Heart right ventricle (tissue), 16 donors: ENCODE measurements around the gene FGF2. TPM values are rescaled to one million over a fixed set of nuclear protein-coding genes. Genes with fewer than 3 reads are reported as not detected.
A peak's percentile ranks its signal among the peaks of the same experiment; 100 is the strongest.

Experiments used
- ATAC-seq, 8 donors: fragments of 200-7000 bp; cut with Tn5 transposase; one replicate each; pipeline ENCODE4 v1.9.1; 2020; ENCODE audit warnings: mild to moderate bottlenecking in 8 of 8, moderate library complexity in 8 of 8, moderate number of reproducible peaks in 1 of 8
- DNase-seq, 2 donors: peaks; one replicate each; pipeline ENCODE4 v3.0.0-alpha.2; 2020
- H3K27ac ChIP-seq, 10 donors: fragments of 200-600 bp; sonication (generic) in 2 of 10; one replicate each; pipeline versions ENCODE4 v1.5.0 to v1.8.0; 2020 to 2022; ENCODE audit warnings: mild to moderate bottlenecking in 3 of 10
- H3K27me3 ChIP-seq, 7 donors: fragments of 200-600 bp; one replicate each; pipeline ENCODE4 v1.8.0; 2021 to 2022; ENCODE audit warnings: mild to moderate bottlenecking in 2 of 7
- H3K36me3 ChIP-seq, 9 donors: fragments of 200-600 bp; sonication (generic) in 1 of 9; one replicate each; pipeline versions ENCODE4 v1.5.0 to v1.8.0; 2020 to 2022; ENCODE audit warnings: mild to moderate bottlenecking in 2 of 9
- H3K4me1 ChIP-seq, 9 donors: fragments of 200-600 bp; sonication (generic) in 1 of 9; one replicate each; pipeline versions ENCODE4 v1.5.0 to v1.8.0; 2020 to 2022; ENCODE audit warnings: mild to moderate bottlenecking in 4 of 9
- H3K4me3 ChIP-seq, 10 donors: fragments of 200-600 bp; sonication (generic) in 2 of 10; one replicate each; pipeline versions ENCODE4 v1.5.0 to v1.8.0; 2020 to 2022; ENCODE audit warnings: mild to moderate bottlenecking in 7 of 10, moderate library complexity in 2 of 10
- H3K9me3 ChIP-seq, 11 donors: fragments of 200-600 bp in 10 of 11; sonication (generic) in 2 of 11; one replicate each; pipeline versions ENCODE4 v1.5.0 to v1.8.0; 2013 to 2022; ENCODE audit warnings: mild to moderate bottlenecking in 2 of 11, control low read depth in 1 of 11, moderate library complexity in 1 of 11
- WGBS, 2 donors: extraction: QIAGEN DNeasy Blood & Tissue Kit; methylation state at CpG; one replicate each; pipeline ENCODE4 v1.1.7; 2013; ENCODE audit warnings: inconsistent platforms in 1 of 2; 5-methylcytosine and 5-hydroxymethylcytosine counted together
- intact Hi-C, 10 donors: fragments of 100-400 bp; cut with DNase I; formaldehyde crosslinking; loops; one replicate each; pipeline versions ENCODE4 v1.11.1 to v1.14.2; 2022
- long read RNA-seq, 3 donors: library from polyadenylated mRNA; unstranded; transcript quantifications; one replicate each; pipeline ENCODE4 v2.0.0, GENCODE V29; 2020 to 2021
- polyA plus RNA-seq, 2 donors: library from polyadenylated mRNA; stranded (reverse); fragments of 200-250 nt; gene quantifications; one replicate each; pipeline ENCODE4 v1.2.3, GENCODE V29; 2013
- total RNA-seq, 10 donors: library from RNA; stranded (reverse); fragmentation: NEBNext Ultra II Directional in 3 of 10; extraction: Animal tissue kit (Norgen Biotek cat#: 25700) in 3 of 10; gene quantifications; one replicate each; pipeline versions ENCODE4 v1.2.1 to v1.2.4, GENCODE V29; 2021 to 2023
- TF ChIP-seq, protein P1 (sequence below), 9 donors: fragments of 200-600 bp; sonication (generic) in 2 of 9; IDR thresholded peaks; one replicate each; pipeline versions ENCODE4 v1.5.0 to v1.8.0; 2021 to 2022; ENCODE audit warnings: antibody characterized with exemption in 9 of 9, mild to moderate bottlenecking in 5 of 9, moderate library complexity in 1 of 9
- donor health status: Arrhythmogenic right ventricular cardiomyopathy.
- donor health status: ischemic (EF 13 %, LVEDD 7.1; RV severe dilation, severe dysfunction).
- donor health status: healthy with polysubstance abuse.
- donor health status: DM: no; HTN: yes; CAD: no.
- donor health status: DM: no; HTN: no; CAD: no.
- donor health status: ischemic (EF 25% LVEDD 6.9; RV normal size, moderate dysfunction).
- donor health status: ischemic (EF 25% LVEDD 5.7; RV mildly dilated, moderate dysfunction).
- donor health status: healthy.
- donor health status: DM: yes; HTN: yes; CAD: no.
- donor health status: Ischemic cardiomyopathy.
- donor health status: ischemic (EF 35%, LVEDD 5.7; RV mildly dilated, moderate dysfunction).
- donor health status: nonischemic (EF 11% LVEDD 7.7; RV severe dilation, severe dysfunction).
- donor health status: DM: yes; HTN: yes; CAD: no.
- donor health status: PGD.
- donor health status: ischemic (EF 29% LVEDD 5.4; RV normal size, mild dysfunction).
- donor health status: nonischemic (EF 23%, LVEDD 6.1; RV moderate dilation, normal function).

FGF2 gene
- total RNA-seq, result 1 to 10 TPM; 3.4 to 8.6 (median 6.0) TPM
- 1 to 10 TPM; 2.9 to 3.1 TPM for polyA plus RNA-seq
- long read RNA-seq, donor 1, full-length matches to known transcripts, result 6 of 8 reads
- long read RNA-seq, donor 1, partial matches to known transcripts, result 0 of 8 reads
- long read RNA-seq, donor 1, other reads (novel, unspliced or antisense), result 2 of 8 reads
- long read RNA-seq, donor 2, full-length matches to known transcripts, result 4 of 6 reads
- long read RNA-seq, donor 2, partial matches to known transcripts, result 0 of 6 reads
- long read RNA-seq, donor 2, other reads (novel, unspliced or antisense), result 2 of 6 reads
- long read RNA-seq, donor 3, full-length matches to known transcripts, result 1 of 5 reads
- long read RNA-seq, donor 3, partial matches to known transcripts, result 0 of 5 reads
- long read RNA-seq, donor 3, other reads (novel, unspliced or antisense), result 4 of 5 reads

DNA sequence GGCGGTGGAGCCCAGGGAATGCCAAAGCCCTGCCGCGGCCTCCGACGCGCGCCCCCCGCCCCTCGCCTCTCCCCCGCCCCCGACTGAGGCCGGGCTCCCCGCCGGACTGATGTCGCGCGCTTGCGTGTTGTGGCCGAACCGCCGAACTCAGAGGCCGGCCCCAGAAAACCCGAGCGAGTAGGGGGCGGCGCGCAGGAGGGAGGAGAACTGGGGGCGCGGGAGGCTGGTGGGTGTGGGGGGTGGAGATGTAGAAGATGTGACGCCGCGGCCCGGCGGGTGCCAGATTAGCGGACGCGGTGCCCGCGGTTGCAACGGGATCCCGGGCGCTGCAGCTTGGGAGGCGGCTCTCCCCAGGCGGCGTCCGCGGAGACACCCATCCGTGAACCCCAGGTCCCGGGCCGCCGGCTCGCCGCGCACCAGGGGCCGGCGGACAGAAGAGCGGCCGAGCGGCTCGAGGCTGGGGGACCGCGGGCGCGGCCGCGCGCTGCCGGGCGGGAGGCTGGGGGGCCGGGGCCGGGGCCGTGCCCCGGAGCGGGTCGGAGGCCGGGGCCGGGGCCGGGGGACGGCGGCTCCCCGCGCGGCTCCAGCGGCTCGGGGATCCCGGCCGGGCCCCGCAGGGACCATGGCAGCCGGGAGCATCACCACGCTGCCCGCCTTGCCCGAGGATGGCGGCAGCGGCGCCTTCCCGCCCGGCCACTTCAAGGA lies at the start of gene FGF2:
FGF2 (plus strand) TSS at position 279 of the 705 bp plus-strand sequence; CDS start at position 623, 344 bp downstream.
- peak; percentile 58 to 70 for DNase-seq
- peak; percentile 66 to 83 (median 79) for ATAC-seq
- H3K4me3 ChIP-seq, result peak within 1 kb of the TSS; percentile 74 to 87 (median 80)
- TF ChIP-seq, protein P1, sequence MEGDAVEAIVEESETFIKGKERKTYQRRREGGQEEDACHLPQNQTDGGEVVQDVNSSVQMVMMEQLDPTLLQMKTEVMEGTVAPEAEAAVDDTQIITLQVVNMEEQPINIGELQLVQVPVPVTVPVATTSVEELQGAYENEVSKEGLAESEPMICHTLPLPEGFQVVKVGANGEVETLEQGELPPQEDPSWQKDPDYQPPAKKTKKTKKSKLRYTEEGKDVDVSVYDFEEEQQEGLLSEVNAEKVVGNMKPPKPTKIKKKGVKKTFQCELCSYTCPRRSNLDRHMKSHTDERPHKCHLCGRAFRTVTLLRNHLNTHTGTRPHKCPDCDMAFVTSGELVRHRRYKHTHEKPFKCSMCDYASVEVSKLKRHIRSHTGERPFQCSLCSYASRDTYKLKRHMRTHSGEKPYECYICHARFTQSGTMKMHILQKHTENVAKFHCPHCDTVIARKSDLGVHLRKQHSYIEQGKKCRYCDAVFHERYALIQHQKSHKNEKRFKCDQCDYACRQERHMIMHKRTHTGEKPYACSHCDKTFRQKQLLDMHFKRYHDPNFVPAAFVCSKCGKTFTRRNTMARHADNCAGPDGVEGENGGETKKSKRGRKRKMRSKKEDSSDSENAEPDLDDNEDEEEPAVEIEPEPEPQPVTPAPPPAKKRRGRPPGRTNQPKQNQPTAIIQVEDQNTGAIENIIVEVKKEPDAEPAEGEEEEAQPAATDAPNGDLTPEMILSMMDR (IDR thresholded peaks at IDR 0.05), result no peak
- peaks cover 0 to 27% (median 9%) of the 10 kb centered on the region in 9 donors for H3K4me1 ChIP-seq
- no peaks in the 10 kb centered on the region for H3K36me3 ChIP-seq
- H3K9me3 ChIP-seq, result no peaks in the 10 kb centered on the region
- WGBS, 2 donors, result 0 to 1% methylated on average over 65 to 97 of the region's 97 CpGs
- H3K27me3 ChIP-seq, result peaks cover 0 to 66% (median 0%) of the 10 kb centered on the region in 7 donors
- intact Hi-C loops, result loop anchor here in 5 of 10 donors (5.0 to 10.0 kb wide), 6 partner anchors 62 to 96 kb away; partner anchors contain the start of gene NUDT6 (in 2 of the 5)
- H3K27ac ChIP-seq, result peak within 1 kb of the TSS; percentile 27 to 89 (median 82)

DNA sequence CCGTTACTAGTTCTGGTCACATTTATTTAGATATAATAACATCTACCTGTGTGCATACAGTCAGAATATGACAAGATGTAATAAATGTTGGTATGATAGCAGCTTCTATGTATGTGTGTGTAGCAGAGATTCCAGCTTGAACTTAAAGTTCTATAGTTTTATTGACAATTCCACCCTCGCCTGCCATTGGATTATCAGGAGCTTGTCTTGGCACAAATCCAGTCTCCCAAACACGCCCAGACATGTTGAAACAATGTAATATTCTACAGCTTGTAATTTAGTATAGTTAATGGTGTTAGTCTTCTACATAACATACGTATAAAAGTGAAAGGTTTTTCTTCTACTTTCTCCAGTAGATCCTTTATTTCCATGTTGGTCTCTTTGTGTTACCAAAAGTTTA lies 49.7 kb upstream of the FGF2 start:
- WGBS, 2 donors, result 63 to 71% methylated on average over 4 of the region's 4 CpGs
- TF ChIP-seq, protein P1 (IDR thresholded peaks at IDR 0.05), result no peak
- H3K4me3 ChIP-seq, result no peak overlapping the region

DNA sequence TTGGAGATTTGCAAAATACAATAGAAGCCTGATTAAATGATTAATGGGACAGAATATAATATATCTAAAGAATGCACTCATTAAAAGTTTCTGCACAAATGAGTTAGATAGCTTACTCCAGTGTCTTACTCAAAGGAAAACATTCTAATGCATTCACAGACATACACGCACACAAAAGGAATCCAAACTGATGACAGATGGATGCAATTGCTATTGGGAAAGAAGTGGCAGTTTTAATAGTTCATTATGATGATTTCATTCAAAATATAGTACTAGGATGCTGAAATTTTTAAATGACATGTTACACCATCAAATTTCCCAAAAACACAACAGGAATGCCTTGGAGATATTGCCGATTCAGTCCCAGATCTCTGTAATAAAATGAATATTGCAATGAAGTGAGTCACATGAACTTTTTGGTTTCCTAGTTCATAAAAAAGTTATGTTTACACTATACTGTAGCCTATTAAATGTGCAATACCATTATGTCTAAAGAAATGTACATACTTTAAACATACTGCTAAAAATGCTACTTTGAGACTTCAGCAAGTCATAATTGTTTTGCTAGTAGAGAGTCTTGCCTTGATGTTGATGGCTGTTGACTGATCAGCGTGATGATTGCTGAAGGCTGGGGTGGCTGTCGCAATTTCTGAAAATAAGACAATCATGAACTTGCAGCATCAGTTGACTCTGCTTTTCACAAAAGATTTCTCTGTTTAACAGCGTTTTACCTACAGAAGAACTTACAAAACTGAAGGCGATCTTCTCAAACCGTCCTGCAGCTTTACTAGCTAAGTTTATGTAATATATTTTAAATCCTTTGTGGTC lies 48.6 kb upstream of the FGF2 start:
- TF ChIP-seq, protein P1 (IDR thresholded peaks at IDR 0.05), result no peak
- no peaks in the 10 kb centered on the region for H3K27me3 ChIP-seq
- peaks cover 0 to 10% (median 0%) of the 10 kb centered on the region in 11 donors for H3K9me3 ChIP-seq
- DNase-seq, result no peak
- no peaks in the 10 kb centered on the region for H3K36me3 ChIP-seq
- H3K27ac ChIP-seq, result no peak overlapping the region
- no peak overlapping the region for H3K4me3 ChIP-seq
- H3K4me1 ChIP-seq, result peaks cover 0 to 11% (median 4%) of the 10 kb centered on the region in 9 donors
- ATAC-seq, result no peak
- intact Hi-C loops, result no loop called here
- 96 to 98% methylated on average over 7 of the region's 7 CpGs for WGBS, 2 donors

More for the DNA sequence above, 49.7 kb upstream of the FGF2 start:
- ATAC-seq, result no peak
- no peaks in the 10 kb centered on the region for H3K36me3 ChIP-seq
- peaks cover 0 to 10% (median 0%) of the 10 kb centered on the region in 11 donors for H3K9me3 ChIP-seq
- intact Hi-C loops, result no loop called here
- H3K27me3 ChIP-seq, result no peaks in the 10 kb centered on the region
- DNase-seq, result no peak
- peaks cover 0 to 5% (median 0%) of the 10 kb centered on the region in 9 donors for H3K4me1 ChIP-seq
- H3K27ac ChIP-seq, result no peak overlapping the region

DNA sequence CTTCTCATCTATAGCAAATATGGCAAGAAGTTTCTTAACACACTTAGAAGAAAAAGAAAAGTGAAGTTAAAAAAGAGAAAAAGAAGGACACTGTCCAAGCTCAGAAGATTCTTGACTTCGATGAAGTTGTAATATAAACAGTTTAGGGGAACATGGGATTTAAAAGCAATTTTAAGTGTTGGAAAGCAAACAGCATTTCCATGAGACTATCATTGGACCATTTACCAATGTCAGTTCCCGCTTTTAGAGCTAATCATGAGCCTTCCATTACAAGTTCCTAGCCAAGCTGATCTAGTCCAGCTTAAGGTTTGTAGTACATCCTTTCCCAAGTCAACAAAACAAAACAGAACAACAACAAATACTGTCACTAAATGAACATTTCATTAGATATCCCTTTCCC lies 45.1 kb upstream of the FGF2 start:
- Histone ChIP-seq H3K4me1 (peaks cover 0 to 25% (median 15%) of the 10 kb centered on the region in 9 donors), H3K4me3 (no peak overlapping the region), H3K36me3 (no peaks in the 10 kb centered on the region), H3K27me3 (no peaks in the 10 kb centered on the region), H3K27ac (no peak overlapping the region), H3K9me3 (peaks cover 0 to 10% (median 0%) of the 10 kb centered on the region in 11 donors)
- ATAC-seq, result no peak
- WGBS, 2 donors, result 93% methylated on average over 2 of the region's 2 CpGs
- DNase-seq, result no peak
- TF ChIP-seq, protein P1 (IDR thresholded peaks at IDR 0.05), result no peak
- intact Hi-C loops, result no loop called here
